Neural progenitor cell (in vitro differentiated cells): Measurements from ENCODE around the gene EIF4E. TPM values are rescaled to one million over a fixed set of nuclear protein-coding genes. Genes with fewer than 3 reads are reported as not detected.

Source experiments
- DNase-seq: peaks from one replicate; pipeline ENCODE4 v3.0.0-alpha.2; 2016; ENCODE audit warnings: low spot score
- H2AFZ ChIP-seq: fragments of 200-600 bp; sonication (generic); replicated peaks from 2 replicates; pipeline ENCODE4 v1.6.1; 2016; ENCODE audit warnings: antibody characterized with exemption
- H3F3A ChIP-seq: fragments of 200-600 bp; sonication (generic); 2 replicates; pipeline ENCODE4 v1.6.1; 2016; ENCODE audit warnings: antibody characterized with exemption, low read depth
- H3K27ac ChIP-seq: fragments of 200-600 bp; sonication (generic); 2 replicates; pipeline ENCODE4 v1.5.1; 2016; ENCODE audit warnings: mild to moderate bottlenecking
- H3K27me3 ChIP-seq: fragments of 200-600 bp; sonication (generic); 2 replicates; pipeline ENCODE4 v1.6.1; 2016; ENCODE audit warnings: mild to moderate bottlenecking, moderate library complexity
- H3K36me3 ChIP-seq: fragments of 200-600 bp; sonication (generic); 2 replicates; pipeline ENCODE4 v1.5.1; 2016
- H3K4me1 ChIP-seq: fragments of 200-600 bp; sonication (generic); 2 replicates; pipeline ENCODE4 v1.6.1; 2016; ENCODE audit warnings: mixed run types
- H3K4me2 ChIP-seq: fragments of 200-600 bp; sonication (generic); 2 replicates; pipeline ENCODE4 v1.6.1; 2016
- H3K4me3 ChIP-seq: fragments of 200-600 bp; sonication (generic); 2 replicates; pipeline ENCODE4 v1.5.1; 2016
- H3K79me2 ChIP-seq: fragments of 200-600 bp; sonication (generic); 2 replicates; pipeline ENCODE4 v1.6.1; 2016; ENCODE audit warnings: low read depth
- H3K9ac ChIP-seq: fragments of 200-600 bp; sonication (generic); 2 replicates; pipeline ENCODE4 v1.6.1; 2016
- H3K9me3 ChIP-seq: fragments of 200-600 bp; sonication (generic); 2 replicates; pipeline ENCODE4 v1.5.1; 2016; ENCODE audit warnings: low read depth
- H4K20me1 ChIP-seq: fragments of 200-600 bp; sonication (generic); 2 replicates; pipeline ENCODE4 v1.6.1; 2016; ENCODE audit warnings: low read depth
- H3K27ac Mint-ChIP-seq: 3 replicates; pipeline ENCODE4 v1.8.0; 2021; ENCODE audit warnings: mixed read lengths
- H3K27me3 Mint-ChIP-seq: 2 replicates; pipeline ENCODE4 v1.8.0; 2022; ENCODE audit warnings: low read depth, mild to moderate bottlenecking, inconsistent platforms, moderate library complexity, mixed read lengths; ENCODE audit not compliant: insufficient read depth
- H3K36me3 Mint-ChIP-seq: 3 replicates; pipeline ENCODE4 v1.8.0; 2021; ENCODE audit warnings: mixed read lengths
- H3K4me1 Mint-ChIP-seq: 3 replicates; pipeline ENCODE4 v1.8.0; 2021; ENCODE audit warnings: mixed read lengths
- H3K4me3 Mint-ChIP-seq: 3 replicates; pipeline ENCODE4 v1.8.0; 2021; ENCODE audit warnings: mild to moderate bottlenecking, moderate library complexity, mixed read lengths
- H3K9me3 Mint-ChIP-seq: 3 replicates; pipeline ENCODE4 v1.8.0; 2020; ENCODE audit warnings: mixed read lengths
- EZH2 ChIP-seq: fragments of 200-600 bp; sonication (generic); IDR thresholded peaks from 2 replicates; pipeline ENCODE4 v1.6.1; 2017; ENCODE audit warnings: antibody characterized with exemption, mild to moderate bottlenecking, moderate library complexity
- EZH2phosphoT487 ChIP-seq: fragments of 200-600 bp; sonication (generic); IDR thresholded peaks from 2 replicates; pipeline ENCODE4 v1.6.1; 2017; ENCODE audit warnings: antibody characterized with exemption
- total RNA-seq: library from RNA; depleted of rRNA; stranded (reverse); fragments of >200 nt; gene quantifications from 2 replicates; pipeline ENCODE4 v1.2.3, GENCODE V29; 2015; ENCODE audit warnings: low replicate concordance
- TF ChIP-seq, protein P1 (sequence below): fragments of 200-600 bp; sonication (generic); IDR thresholded peaks from 2 replicates; pipeline ENCODE4 v1.5.1; 2017; ENCODE audit warnings: antibody characterized with exemption, mild to moderate bottlenecking

The EIF4E gene
- total RNA-seq, 1 donor from 2014 or later, result 340 TPM

DNA sequence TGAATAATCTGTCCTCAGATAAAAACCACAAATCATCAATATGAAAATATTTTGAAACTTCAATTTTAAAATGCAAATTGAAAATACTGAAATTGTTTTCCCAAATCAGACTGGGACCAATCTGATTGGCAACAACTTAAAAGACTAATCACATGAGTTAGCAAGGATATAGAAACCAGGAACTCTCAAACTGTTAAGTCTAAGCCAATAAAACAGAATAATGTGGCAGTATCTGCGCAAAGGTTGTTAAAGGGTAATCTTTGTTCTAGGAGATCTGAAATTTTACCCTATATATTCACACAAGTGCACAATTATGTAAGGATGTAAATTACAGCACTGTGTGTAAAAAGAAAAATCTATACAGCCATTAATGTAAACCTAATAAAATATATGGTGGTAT lies 29.7 kb downstream of the EIF4E start:
- TF ChIP-seq, protein P1, sequence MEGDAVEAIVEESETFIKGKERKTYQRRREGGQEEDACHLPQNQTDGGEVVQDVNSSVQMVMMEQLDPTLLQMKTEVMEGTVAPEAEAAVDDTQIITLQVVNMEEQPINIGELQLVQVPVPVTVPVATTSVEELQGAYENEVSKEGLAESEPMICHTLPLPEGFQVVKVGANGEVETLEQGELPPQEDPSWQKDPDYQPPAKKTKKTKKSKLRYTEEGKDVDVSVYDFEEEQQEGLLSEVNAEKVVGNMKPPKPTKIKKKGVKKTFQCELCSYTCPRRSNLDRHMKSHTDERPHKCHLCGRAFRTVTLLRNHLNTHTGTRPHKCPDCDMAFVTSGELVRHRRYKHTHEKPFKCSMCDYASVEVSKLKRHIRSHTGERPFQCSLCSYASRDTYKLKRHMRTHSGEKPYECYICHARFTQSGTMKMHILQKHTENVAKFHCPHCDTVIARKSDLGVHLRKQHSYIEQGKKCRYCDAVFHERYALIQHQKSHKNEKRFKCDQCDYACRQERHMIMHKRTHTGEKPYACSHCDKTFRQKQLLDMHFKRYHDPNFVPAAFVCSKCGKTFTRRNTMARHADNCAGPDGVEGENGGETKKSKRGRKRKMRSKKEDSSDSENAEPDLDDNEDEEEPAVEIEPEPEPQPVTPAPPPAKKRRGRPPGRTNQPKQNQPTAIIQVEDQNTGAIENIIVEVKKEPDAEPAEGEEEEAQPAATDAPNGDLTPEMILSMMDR, result no peak
- no peak for TF ChIP-seq EZH2
- TF ChIP-seq EZH2phosphoT487, result no peak
- no peaks in the 10 kb centered on the region for H3F3A ChIP-seq
- H3K9me3 ChIP-seq, result no peaks in the 10 kb centered on the region
- Mint-ChIP-seq H3K36me3 (peaks cover 65% of the 10 kb centered on the region), H3K4me1 (no peaks in the 10 kb centered on the region), H3K27me3 (no peaks in the 10 kb centered on the region), H3K9me3 (peaks cover 19% of the 10 kb centered on the region), H3K4me3 (no peak overlapping the region), H3K27ac (no peak overlapping the region)
- H3K36me3 ChIP-seq, result peaks cover 28% of the 10 kb centered on the region
- no peak overlapping the region for H3K4me2 ChIP-seq
- no peak overlapping the region for H3K4me3 ChIP-seq
- H3K9ac ChIP-seq, result no peak overlapping the region
- peaks cover 42% of the 10 kb centered on the region for H4K20me1 ChIP-seq
- no peak for DNase-seq
- peaks cover 100% of the 10 kb centered on the region for H3K79me2 ChIP-seq
- no peaks in the 10 kb centered on the region for H3K27me3 ChIP-seq
- H3K4me1 ChIP-seq, result no peaks in the 10 kb centered on the region
- no peak overlapping the region for H2AFZ ChIP-seq
- H3K27ac ChIP-seq, result no peak overlapping the region

DNA sequence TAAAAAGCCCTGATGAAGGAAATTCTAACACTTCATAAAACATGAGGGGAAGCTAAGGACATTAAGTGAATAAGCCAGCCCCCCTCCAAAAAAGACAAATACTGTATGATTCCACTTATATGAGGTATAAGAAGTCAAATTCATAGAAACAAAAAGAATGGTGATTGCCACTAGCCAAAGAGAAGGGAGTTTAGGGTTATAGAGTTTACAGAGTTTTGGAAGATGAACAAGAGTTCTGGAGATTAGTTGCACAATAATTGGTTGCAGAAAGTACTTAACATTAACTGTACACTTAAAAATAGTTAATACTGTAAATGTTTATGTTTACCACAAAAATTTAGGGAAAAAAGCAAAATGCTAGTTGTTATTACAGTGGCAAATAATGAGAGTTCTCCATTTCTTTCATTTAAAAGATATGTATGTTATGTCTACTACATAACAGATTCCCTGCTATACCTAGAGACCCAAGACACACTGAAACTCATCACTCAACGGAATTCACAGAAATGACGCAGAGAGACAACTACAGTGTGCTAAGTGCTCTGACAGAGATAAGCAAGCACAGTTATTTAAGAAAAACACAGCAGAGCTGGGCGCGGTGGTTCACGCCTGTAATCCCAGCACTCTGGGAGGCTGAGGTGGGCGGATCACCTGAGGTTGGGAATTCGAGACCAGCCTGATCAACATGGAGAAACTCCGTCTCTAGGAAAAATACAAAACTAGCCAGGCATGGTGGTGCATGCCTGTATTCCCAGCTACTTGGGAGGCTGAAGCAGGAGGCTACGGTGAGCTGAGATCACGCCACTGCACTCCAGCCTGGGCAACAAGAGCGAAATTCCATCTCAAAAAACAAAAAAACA lies 37.2 kb downstream of the EIF4E start:
- H3K4me3 Mint-ChIP-seq, result no peak overlapping the region
- Histone ChIP-seq H3K9me3 (no peaks in the 10 kb centered on the region), H3K4me3 (no peak overlapping the region), H3K4me2 (no peak overlapping the region), H3K9ac (no peak overlapping the region), H4K20me1 (peaks cover 30% of the 10 kb centered on the region), H3K79me2 (peaks cover 91% of the 10 kb centered on the region), H2AFZ (no peak overlapping the region), H3K4me1 (no peaks in the 10 kb centered on the region), H3K27me3 (no peaks in the 10 kb centered on the region), H3K27ac (no peak overlapping the region), H3K36me3 (peaks cover 51% of the 10 kb centered on the region), H3F3A (no peaks in the 10 kb centered on the region)
- H3K27me3 Mint-ChIP-seq, result no peaks in the 10 kb centered on the region
- TF ChIP-seq, protein P1, result no peak
- no peak for TF ChIP-seq EZH2
- no peak for TF ChIP-seq EZH2phosphoT487
- H3K9me3 Mint-ChIP-seq, result peaks cover 5% of the 10 kb centered on the region
- H3K4me1 Mint-ChIP-seq, result no peaks in the 10 kb centered on the region
- no peak for DNase-seq
- H3K36me3 Mint-ChIP-seq, result peaks cover 66% of the 10 kb centered on the region
- no peak overlapping the region for H3K27ac Mint-ChIP-seq

DNA sequence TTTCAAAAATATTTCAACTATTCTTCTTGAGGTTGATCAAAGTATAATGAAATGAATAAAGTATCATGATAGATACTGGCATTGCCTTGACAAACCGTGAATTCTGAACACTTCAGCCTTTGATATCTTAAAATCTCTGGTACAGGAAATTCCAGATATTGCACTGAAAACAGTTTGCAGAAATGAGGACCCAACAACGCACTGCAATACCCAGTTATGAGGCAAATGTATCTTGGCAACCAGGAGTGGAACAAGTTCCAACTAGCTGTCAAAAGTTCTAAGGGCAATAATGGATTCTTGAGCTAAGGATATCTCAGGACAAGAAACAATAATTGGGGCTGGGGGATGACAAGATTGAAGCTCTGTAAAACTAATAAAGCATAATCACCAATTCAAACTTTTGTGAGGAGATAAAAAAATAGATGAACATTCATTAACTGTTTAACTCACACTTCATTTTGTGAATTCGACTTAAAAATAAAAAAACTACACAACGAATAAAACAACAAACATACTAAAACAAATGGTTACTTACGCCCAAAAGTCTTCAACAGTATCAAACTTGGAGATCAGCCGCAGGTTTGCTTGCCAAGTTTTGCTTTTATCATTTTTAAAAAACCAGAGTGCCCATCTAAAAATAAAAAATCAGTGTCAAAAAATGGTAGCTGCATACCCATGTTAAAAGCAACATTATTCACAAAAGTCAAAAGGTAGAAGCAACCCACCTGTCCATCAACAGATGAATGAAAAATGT lies 38.1 kb downstream of the EIF4E start:
- H3K9me3 Mint-ChIP-seq, result peaks cover 4% of the 10 kb centered on the region
- H3K36me3 Mint-ChIP-seq, result peaks cover 65% of the 10 kb centered on the region
- no peak overlapping the region for H2AFZ ChIP-seq

More for the DNA sequence above, 38.1 kb downstream of the EIF4E start:
- no peaks in the 10 kb centered on the region for H3F3A ChIP-seq
- Mint-ChIP-seq H3K27me3 (no peaks in the 10 kb centered on the region), H3K27ac (no peak overlapping the region), H3K4me1 (no peaks in the 10 kb centered on the region), H3K4me3 (no peak overlapping the region)
- TF ChIP-seq EZH2 (no peak), EZH2phosphoT487 (no peak)
- TF ChIP-seq, protein P1, result no peak
- no peaks in the 10 kb centered on the region for H3K4me1 ChIP-seq
- H3K27ac ChIP-seq, result no peak overlapping the region
- H3K27me3 ChIP-seq, result no peaks in the 10 kb centered on the region
- DNase-seq, result no peak
- H3K9me3 ChIP-seq, result no peaks in the 10 kb centered on the region
- H3K36me3 ChIP-seq, result peaks cover 57% of the 10 kb centered on the region
- H3K79me2 ChIP-seq, result peaks cover 83% of the 10 kb centered on the region
- H3K4me2 ChIP-seq, result no peak overlapping the region
- peaks cover 30% of the 10 kb centered on the region for H4K20me1 ChIP-seq
- no peak overlapping the region for H3K4me3 ChIP-seq
- no peak overlapping the region for H3K9ac ChIP-seq
